Measurements from ENCODE around the gene RSAD2. TPM values are rescaled to one million over a fixed set of nuclear protein-coding genes. Genes with fewer than 3 reads are reported as not detected.

The RSAD2 gene
- total and polyA plus RNA-seq, 2 donors (not counting 1 experiment from before 2014, with no cell fraction given) = 0.17 to 1.7 TPM

DNA sequence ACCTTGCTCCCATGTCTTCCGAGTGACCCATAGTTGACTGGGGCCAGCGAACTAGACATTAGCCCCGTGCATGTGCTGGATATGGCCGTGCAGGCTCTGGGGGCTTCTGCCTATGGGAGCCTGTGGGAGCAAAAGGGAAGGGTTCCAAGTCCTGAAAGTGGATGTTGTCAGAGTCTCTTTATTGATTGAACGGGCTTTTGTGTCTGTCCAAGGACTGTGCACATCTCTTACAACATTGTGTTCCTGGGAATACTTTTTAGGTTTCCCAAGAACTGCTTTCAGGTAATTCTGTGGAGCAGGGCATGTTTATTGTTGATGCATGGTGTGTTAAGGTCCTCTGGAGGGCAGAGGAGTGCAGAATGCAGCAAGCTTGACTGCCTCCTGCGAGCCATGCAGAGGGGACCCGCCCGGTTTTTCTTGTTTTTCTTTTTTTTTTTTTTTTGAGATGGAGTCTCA lies 44.7 kb downstream of the RSAD2 start:
- no peak overlapping the region for H3K9ac ChIP-seq (ENCODE audit: insufficient read depth, low read length)
- no peak overlapping the region for H3K27ac ChIP-seq (ENCODE audit: insufficient read depth, low read length)
- H3K27me3 ChIP-seq (ENCODE audit: control insufficient read depth, insufficient read depth, low read length) = peaks cover 2% of the 10 kb centered on the region
- H2AFZ ChIP-seq (ENCODE audit: low read length) = no peak overlapping the region
- H3K36me3 ChIP-seq (ENCODE audit: control insufficient read depth, insufficient read depth, low read length) = no peaks in the 10 kb centered on the region
- no peaks in the 10 kb centered on the region for H4K20me1 ChIP-seq (ENCODE audit: control insufficient read depth, extremely low read depth, insufficient read depth, low read length)
- H3K4me2 ChIP-seq (ENCODE audit: extremely low read depth, insufficient read depth, low read length) = no peak overlapping the region
- no peaks in the 10 kb centered on the region for H3K79me2 ChIP-seq (ENCODE audit: control insufficient read depth, insufficient read depth, low read length)
- TF ChIP-seq, protein P1, sequence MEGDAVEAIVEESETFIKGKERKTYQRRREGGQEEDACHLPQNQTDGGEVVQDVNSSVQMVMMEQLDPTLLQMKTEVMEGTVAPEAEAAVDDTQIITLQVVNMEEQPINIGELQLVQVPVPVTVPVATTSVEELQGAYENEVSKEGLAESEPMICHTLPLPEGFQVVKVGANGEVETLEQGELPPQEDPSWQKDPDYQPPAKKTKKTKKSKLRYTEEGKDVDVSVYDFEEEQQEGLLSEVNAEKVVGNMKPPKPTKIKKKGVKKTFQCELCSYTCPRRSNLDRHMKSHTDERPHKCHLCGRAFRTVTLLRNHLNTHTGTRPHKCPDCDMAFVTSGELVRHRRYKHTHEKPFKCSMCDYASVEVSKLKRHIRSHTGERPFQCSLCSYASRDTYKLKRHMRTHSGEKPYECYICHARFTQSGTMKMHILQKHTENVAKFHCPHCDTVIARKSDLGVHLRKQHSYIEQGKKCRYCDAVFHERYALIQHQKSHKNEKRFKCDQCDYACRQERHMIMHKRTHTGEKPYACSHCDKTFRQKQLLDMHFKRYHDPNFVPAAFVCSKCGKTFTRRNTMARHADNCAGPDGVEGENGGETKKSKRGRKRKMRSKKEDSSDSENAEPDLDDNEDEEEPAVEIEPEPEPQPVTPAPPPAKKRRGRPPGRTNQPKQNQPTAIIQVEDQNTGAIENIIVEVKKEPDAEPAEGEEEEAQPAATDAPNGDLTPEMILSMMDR (conservative IDR thresholded peaks at IDR 0.05 in 1 of 2, IDR thresholded peaks at IDR 0.05 in 1 of 2; ENCODE audit: low read depth in 1 of 2, low read length in 2 of 2) = no peak
- TF ChIP-seq EZH2 (IDR thresholded peaks at IDR 0.05; ENCODE audit: low read length, missing control alignments) = no peak
- H3K4me3 ChIP-seq (replicated peaks in 1 of 4; ENCODE audit: control extremely low read depth in 1 of 4, insufficient read depth in 1 of 4, low read depth in 3 of 4, low read length in 4 of 4) = no peak overlapping the region
- DNase-seq (ENCODE audit: low read depth in 2 of 2) = no peak
- H3K4me1 ChIP-seq (ENCODE audit: control insufficient read depth, extremely low read depth, insufficient read depth, low read length) = no peaks in the 10 kb centered on the region
- H3K9me3 ChIP-seq (ENCODE audit: control insufficient read depth, insufficient read depth, low read depth, low read length) = no peaks in the 10 kb centered on the region

DNA sequence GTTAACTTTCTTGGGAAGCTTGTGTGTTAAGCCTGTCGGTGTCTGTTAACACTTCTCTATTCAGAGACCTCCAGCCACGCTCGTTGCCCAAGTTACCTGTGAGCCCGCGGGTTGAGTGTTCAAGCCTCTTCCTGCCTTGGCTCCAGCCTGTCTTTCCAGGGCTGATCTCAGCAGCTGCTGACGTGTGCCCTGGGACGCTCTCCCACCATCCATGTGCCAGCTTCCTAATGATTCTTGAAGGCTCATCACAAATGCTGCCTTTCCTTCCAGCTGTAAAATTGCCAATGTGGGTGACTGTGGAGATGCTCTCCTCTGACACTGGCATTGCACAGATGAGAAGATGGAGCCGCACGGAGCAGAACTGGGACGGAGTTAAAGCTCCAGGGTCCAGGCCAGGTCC lies 45.7 kb downstream of the RSAD2 start:
- Histone ChIP-seq H4K20me1 (ENCODE audit: control insufficient read depth, extremely low read depth, insufficient read depth, low read length) (no peaks in the 10 kb centered on the region), H3K9me3 (ENCODE audit: control insufficient read depth, insufficient read depth, low read depth, low read length) (no peaks in the 10 kb centered on the region), H2AFZ (ENCODE audit: low read length) (no peak overlapping the region), H3K4me2 (ENCODE audit: extremely low read depth, insufficient read depth, low read length) (no peak overlapping the region), H3K27ac (ENCODE audit: insufficient read depth, low read length) (no peak overlapping the region), H3K4me3 (replicated peaks in 1 of 4; ENCODE audit: control extremely low read depth in 1 of 4, insufficient read depth in 1 of 4, low read depth in 3 of 4, low read length in 4 of 4) (no peak overlapping the region), H3K79me2 (ENCODE audit: control insufficient read depth, insufficient read depth, low read length) (no peaks in the 10 kb centered on the region), H3K4me1 (ENCODE audit: control insufficient read depth, extremely low read depth, insufficient read depth, low read length) (no peaks in the 10 kb centered on the region), H3K9ac (ENCODE audit: insufficient read depth, low read length) (no peak overlapping the region), H3K27me3 (ENCODE audit: control insufficient read depth, insufficient read depth, low read length) (peaks cover 2% of the 10 kb centered on the region), H3K36me3 (ENCODE audit: control insufficient read depth, insufficient read depth, low read length) (no peaks in the 10 kb centered on the region)
- no peak for TF ChIP-seq EZH2 (IDR thresholded peaks at IDR 0.05; ENCODE audit: low read length, missing control alignments)
- DNase-seq (ENCODE audit: low read depth in 2 of 2) = no peak

DNA sequence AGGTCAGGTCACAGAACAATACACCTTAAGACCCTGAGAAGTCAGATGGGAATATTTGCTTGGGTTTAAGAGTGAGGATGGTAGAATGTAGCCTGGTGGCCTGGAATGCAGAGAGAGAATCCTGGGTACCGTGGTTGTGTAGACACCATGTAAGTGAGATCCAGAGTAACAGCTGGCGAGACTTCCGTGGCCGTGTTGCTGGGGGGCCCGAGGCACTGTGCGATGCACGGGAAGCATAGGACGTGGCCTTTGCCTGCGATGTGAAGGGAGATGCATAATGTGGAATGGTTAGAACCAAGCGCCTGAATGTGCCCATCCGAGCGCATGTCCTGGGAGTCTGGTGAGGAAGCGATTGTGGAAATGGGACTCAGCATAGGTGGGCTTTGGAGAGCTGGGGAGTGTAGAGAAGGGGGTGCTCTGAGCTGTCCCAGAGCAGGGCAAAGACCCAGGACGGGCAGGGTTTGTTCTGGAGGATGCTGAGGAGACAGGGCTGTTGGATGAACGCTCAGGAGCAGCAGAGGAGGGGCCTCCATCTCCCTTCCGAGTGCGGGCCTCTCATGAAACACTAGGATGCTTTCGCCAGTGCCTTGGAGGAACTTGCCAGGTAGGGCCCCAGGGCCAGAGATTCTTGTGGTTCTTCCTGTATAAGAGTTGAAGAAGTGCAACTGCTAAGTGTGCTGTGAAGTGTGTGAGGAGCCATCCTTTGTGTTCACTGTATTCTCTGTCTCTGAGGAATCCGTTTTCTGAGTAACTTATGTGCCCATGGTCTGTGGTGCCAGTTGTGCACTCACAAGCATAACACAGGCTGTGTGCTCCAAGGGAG lies 46.7 kb downstream of the RSAD2 start:
- Histone ChIP-seq H4K20me1 (ENCODE audit: control insufficient read depth, extremely low read depth, insufficient read depth, low read length) (no peaks in the 10 kb centered on the region), H3K4me3 (replicated peaks in 1 of 4; ENCODE audit: control extremely low read depth in 1 of 4, insufficient read depth in 1 of 4, low read depth in 3 of 4, low read length in 4 of 4) (no peak overlapping the region), H3K9me3 (ENCODE audit: control insufficient read depth, insufficient read depth, low read depth, low read length) (no peaks in the 10 kb centered on the region), H3K9ac (ENCODE audit: insufficient read depth, low read length) (no peak overlapping the region), H2AFZ (ENCODE audit: low read length) (no peak overlapping the region), H3K4me1 (ENCODE audit: control insufficient read depth, extremely low read depth, insufficient read depth, low read length) (no peaks in the 10 kb centered on the region), H3K27me3 (ENCODE audit: control insufficient read depth, insufficient read depth, low read length) (peaks cover 2% of the 10 kb centered on the region), H3K27ac (ENCODE audit: insufficient read depth, low read length) (no peak overlapping the region), H3K79me2 (ENCODE audit: control insufficient read depth, insufficient read depth, low read length) (no peaks in the 10 kb centered on the region), H3K4me2 (ENCODE audit: extremely low read depth, insufficient read depth, low read length) (no peak overlapping the region), H3K36me3 (ENCODE audit: control insufficient read depth, insufficient read depth, low read length) (no peaks in the 10 kb centered on the region)
- TF ChIP-seq EZH2 (IDR thresholded peaks at IDR 0.05; ENCODE audit: low read length, missing control alignments) = no peak
- TF ChIP-seq, protein P1 (conservative IDR thresholded peaks at IDR 0.05 in 1 of 2, IDR thresholded peaks at IDR 0.05 in 1 of 2; ENCODE audit: low read depth in 1 of 2, low read length in 2 of 2) = no peak
- DNase-seq (ENCODE audit: low read depth in 2 of 2) = no peak
